RWPE2 (cell line): Measurements from ENCODE around the gene CADM4.
A peak's percentile ranks its signal among the peaks of the same experiment; 100 is the strongest.

Experiments
- ATAC-seq: fragments of 200-7000 bp; cut with Tn5 transposase; 3 replicates; pipeline ENCODE4 v1.9.1; 2021; ENCODE audit warnings: low read depth
- DNase-seq: peaks from one replicate; pipeline ENCODE4 v3.0.0-alpha.2; 2020; ENCODE audit warnings: low spot score
- H3K27ac ChIP-seq: fragments of 450-650 bp; 2 replicates; pipeline ENCODE4 v1.5.1; 2017; ENCODE audit warnings: mild to moderate bottlenecking; ENCODE audit not compliant: poor library complexity, severe bottlenecking
- H3K27me3 ChIP-seq: fragments of 250-450 bp; sonication (Bioruptor Pico); 2 replicates; pipeline ENCODE4 v1.5.1; 2021; ENCODE audit warnings: mild to moderate bottlenecking, moderate library complexity; ENCODE audit not compliant: insufficient read depth, poor library complexity, severe bottlenecking
- H3K36me3 ChIP-seq: fragments of 250-450 bp; sonication (Bioruptor Pico); 2 replicates; pipeline ENCODE4 v1.5.1; 2020; ENCODE audit warnings: low read depth, mild to moderate bottlenecking, moderate library complexity
- H3K4me1 ChIP-seq: fragments of 250-450 bp; sonication (Bioruptor Pico); 2 replicates; pipeline ENCODE4 v1.5.1; 2021; ENCODE audit warnings: mild to moderate bottlenecking, moderate library complexity; ENCODE audit not compliant: insufficient read depth, poor library complexity, severe bottlenecking
- H3K4me3 ChIP-seq: fragments of 250-450 bp; sonication (Bioruptor Pico); 2 replicates; pipeline ENCODE4 v1.5.1; 2021; ENCODE audit warnings: mild to moderate bottlenecking, moderate library complexity; ENCODE audit not compliant: severe bottlenecking
- H3K9me3 ChIP-seq: fragments of 250-450 bp; sonication (Bioruptor Pico); 2 replicates; pipeline ENCODE4 v1.5.1; 2021; ENCODE audit warnings: mild to moderate bottlenecking, moderate library complexity; ENCODE audit not compliant: severe bottlenecking
- TF ChIP-seq, protein P1 (sequence below): fragments of 450-650 bp; IDR thresholded peaks from one replicate; pipeline ENCODE4 v1.5.1; 2017; ENCODE audit warnings: mild to moderate bottlenecking, moderate library complexity; ENCODE audit not compliant: poor library complexity, severe bottlenecking

CADM4 gene, protein sequence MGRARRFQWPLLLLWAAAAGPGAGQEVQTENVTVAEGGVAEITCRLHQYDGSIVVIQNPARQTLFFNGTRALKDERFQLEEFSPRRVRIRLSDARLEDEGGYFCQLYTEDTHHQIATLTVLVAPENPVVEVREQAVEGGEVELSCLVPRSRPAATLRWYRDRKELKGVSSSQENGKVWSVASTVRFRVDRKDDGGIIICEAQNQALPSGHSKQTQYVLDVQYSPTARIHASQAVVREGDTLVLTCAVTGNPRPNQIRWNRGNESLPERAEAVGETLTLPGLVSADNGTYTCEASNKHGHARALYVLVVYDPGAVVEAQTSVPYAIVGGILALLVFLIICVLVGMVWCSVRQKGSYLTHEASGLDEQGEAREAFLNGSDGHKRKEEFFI

DNA sequence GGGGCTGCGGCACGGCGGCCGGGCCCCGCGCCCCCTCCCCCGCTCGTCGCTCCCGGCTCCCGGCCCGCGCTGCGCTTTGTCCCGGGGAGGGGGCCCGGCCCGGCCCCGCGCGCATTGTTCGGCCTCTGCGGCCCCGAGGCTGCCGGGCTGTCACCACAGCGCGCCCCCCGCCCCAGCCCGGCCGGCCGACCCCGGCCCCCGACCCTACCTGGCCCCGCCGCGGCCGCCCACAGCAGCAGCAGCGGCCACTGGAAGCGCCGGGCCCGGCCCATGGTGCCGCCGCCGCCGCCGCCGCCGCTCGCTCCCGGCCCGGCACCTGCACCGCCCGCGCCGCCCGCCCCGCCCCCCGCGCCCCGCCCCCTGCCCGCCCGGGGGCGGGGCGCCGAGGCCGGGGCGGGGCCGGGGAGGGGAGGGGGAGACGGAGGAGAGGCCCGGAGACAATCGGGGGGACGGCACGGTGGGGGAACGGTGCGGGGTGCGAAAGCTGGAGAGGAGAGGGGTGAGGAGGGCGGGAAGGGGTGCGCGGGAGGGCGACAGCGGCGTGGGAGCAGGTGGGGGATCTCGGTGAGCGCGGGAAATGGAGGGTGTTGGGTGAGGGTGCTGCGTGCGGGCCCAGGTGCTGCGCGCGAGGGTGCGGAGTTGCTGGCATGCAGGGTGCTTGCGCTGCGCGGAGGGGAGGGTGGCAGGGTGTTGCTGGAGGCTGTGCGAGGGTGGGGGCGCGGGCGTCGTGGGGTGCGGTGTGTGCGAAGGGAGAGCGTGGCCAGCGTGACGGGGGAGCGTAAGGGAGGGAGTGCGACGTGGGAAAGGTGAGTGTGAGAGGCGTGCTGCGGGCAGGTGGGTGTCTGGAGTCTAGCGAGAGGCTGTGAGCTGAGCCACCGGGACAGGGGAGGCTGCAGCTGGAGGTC, at the start of gene CADM4:
TSS of gene CADM4 (minus strand) at position 332 of the 905 bp plus-strand sequence. CDS start at position 272, 60 bp downstream.
- Histone ChIP-seq H3K4me3 (peak within 1 kb of the TSS; percentile 40), H3K36me3 (no peaks in the 10 kb centered on the region), H3K27me3 (peaks cover 15% of the 10 kb centered on the region), H3K27ac (no peak within 1 kb of the TSS), H3K9me3 (no peaks in the 10 kb centered on the region), H3K4me1 (peaks cover 1% of the 10 kb centered on the region)
- ATAC-seq: peak; percentile 57
- no peak for DNase-seq
- TF ChIP-seq, protein P1, sequence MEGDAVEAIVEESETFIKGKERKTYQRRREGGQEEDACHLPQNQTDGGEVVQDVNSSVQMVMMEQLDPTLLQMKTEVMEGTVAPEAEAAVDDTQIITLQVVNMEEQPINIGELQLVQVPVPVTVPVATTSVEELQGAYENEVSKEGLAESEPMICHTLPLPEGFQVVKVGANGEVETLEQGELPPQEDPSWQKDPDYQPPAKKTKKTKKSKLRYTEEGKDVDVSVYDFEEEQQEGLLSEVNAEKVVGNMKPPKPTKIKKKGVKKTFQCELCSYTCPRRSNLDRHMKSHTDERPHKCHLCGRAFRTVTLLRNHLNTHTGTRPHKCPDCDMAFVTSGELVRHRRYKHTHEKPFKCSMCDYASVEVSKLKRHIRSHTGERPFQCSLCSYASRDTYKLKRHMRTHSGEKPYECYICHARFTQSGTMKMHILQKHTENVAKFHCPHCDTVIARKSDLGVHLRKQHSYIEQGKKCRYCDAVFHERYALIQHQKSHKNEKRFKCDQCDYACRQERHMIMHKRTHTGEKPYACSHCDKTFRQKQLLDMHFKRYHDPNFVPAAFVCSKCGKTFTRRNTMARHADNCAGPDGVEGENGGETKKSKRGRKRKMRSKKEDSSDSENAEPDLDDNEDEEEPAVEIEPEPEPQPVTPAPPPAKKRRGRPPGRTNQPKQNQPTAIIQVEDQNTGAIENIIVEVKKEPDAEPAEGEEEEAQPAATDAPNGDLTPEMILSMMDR: no peak

DNA sequence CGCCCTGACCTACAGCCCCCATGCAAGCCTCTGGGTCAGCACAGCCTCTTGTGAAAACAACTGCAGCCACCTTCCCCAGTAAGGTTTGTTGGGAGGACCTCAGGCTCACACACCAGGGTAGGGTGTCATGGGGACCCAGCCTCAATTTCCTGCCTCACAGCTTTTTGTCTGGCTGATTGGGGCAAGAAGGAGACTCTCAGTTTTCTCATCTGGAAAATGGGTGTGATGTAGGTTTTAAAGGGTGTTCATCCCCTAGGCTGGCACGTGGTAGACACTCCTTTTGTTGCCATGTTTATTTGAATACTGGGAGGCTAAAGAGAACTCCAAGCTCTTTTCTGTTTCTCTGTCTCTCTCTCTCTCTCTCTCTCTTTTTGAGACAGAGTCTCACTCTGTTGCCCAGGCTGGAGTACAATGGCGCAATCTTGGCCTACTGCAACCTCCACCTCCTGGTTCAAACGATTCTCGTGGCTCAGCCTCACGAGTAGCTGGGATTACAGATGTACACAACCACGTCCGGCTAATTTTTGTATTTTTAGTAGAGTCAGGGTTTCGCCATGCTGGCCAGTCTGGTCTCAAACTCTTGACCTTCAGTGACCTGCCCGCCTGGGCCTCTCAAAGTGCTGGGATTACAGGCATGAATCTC, 48.5 kb upstream of the CADM4 start:
- no peak for ATAC-seq
- Histone ChIP-seq H3K27me3 (no peaks in the 10 kb centered on the region), H3K9me3 (peaks cover 14% of the 10 kb centered on the region), H3K4me1 (peaks cover 9% of the 10 kb centered on the region), H3K36me3 (no peaks in the 10 kb centered on the region), H3K27ac (no peak overlapping the region), H3K4me3 (no peak overlapping the region)
- no peak for DNase-seq
- TF ChIP-seq, protein P1: no peak

DNA sequence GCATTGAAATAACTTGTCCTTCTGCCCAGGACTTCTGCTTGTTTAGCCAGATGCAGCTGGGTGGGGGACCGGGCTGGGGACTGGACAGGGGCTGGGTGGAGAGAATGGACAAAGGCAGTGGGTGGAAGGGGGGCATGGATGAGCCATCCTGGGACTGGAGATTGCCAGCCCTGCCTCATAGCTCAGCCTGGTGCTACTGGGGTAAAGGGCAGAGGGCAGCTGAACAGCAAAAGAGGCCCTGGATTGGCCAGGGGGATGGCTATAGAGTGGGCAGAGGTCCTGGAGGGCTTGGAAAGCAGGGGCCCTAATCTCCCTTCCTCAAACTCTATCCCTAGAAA, 48.0 kb upstream of the CADM4 start:
- Histone ChIP-seq H3K27me3 (no peaks in the 10 kb centered on the region), H3K4me1 (peaks cover 9% of the 10 kb centered on the region), H3K4me3 (no peak overlapping the region), H3K27ac (peak overlapping the region; percentile 42), H3K36me3 (no peaks in the 10 kb centered on the region), H3K9me3 (peaks cover 14% of the 10 kb centered on the region)
- ATAC-seq: no peak
- TF ChIP-seq, protein P1: no peak
- no peak for DNase-seq

DNA sequence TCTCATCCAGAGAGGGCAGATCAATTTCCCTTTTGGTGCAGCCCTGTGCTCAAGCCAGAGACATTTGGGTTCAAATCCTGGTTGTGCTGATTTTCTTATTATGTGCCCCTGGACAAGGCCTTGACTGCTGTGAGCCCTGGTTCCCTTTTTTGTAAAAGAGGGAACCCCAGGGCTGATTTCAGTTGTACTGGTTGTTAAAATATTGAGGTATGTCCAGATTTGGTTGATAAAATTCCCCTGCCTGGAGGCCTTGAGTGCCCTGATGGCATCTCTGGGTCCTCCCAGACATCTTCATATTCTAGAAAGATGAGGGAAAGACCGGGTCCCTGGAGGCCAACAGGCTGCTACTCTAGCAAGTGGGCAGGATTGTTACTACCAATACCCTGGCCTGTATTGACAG, 44.7 kb upstream of the CADM4 start:
- no peaks in the 10 kb centered on the region for H3K27me3 ChIP-seq
- ATAC-seq: no peak
- peaks cover 9% of the 10 kb centered on the region for H3K4me1 ChIP-seq
- H3K36me3 ChIP-seq: no peaks in the 10 kb centered on the region
- TF ChIP-seq, protein P1: no peak
- H3K27ac ChIP-seq: no peak overlapping the region
- DNase-seq: no peak
- H3K9me3 ChIP-seq: no peaks in the 10 kb centered on the region
- no peak overlapping the region for H3K4me3 ChIP-seq
